ENCODE data around the gene FBLN5.

DNA sequence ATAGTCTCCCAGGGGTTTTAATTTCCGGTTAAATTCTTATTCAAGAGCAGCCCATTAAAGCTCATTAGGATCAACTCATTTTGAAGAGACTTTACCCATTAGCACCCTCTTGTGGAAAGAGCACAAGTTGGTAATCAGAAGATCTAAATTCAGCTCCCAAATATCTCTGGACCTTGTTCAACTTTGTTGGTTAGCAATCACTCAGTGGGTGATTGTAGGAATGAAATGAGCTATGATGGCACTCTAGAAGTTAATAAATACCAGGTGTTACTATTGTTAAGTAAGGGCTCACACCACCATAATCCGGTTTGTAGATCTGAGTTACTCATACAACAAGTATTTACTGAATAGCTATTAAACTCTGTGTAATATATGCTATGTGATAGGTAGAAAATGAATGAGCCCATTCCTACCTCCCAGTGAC lies 49.5 kb upstream of the FBLN5 start:
- TF ChIP-seq CTCF (IDR thresholded peaks at IDR 0.05), result peak; percentile 47 to 74 (median 58)
- TF ChIP-seq POLR2A (IDR thresholded peaks at IDR 0.05), result no peak
- no peak for TF ChIP-seq EP300 (IDR thresholded peaks at IDR 0.05)
